Liver (tissue), 9 donors: ENCODE measurements around the gene TMEM126B. TPM values are rescaled to one million over a fixed set of nuclear protein-coding genes. Genes with fewer than 3 reads are reported as not detected.

ENCODE experiments used
- DNase-seq: peaks from one replicate; pipeline ENCODE4 v3.0.0-alpha.2; 2017; ENCODE audit warnings: low spot score
- H3K27ac ChIP-seq, 2 donors: one replicate each; pipeline ENCODE4 v1.7.0; 2013; ENCODE audit warnings: inconsistent platforms in 2 of 2, low read length in 2 of 2, control low read depth in 1 of 2, low read depth in 1 of 2, mild to moderate bottlenecking in 1 of 2
- H3K27me3 ChIP-seq, 4 donors: one replicate each; pipeline versions ENCODE4 v1.6.1 to v1.7.0; 2013; ENCODE audit warnings: low read length in 3 of 4, inconsistent platforms in 1 of 4, mild to moderate bottlenecking in 1 of 4, moderate library complexity in 1 of 4; ENCODE audit not compliant: control insufficient read depth in 4 of 4, insufficient read depth in 4 of 4
- H3K36me3 ChIP-seq, 4 donors: one replicate each; pipeline versions ENCODE4 v1.6.1 to v1.7.0; 2013; ENCODE audit warnings: low read length in 3 of 4, mild to moderate bottlenecking in 3 of 4, low read depth in 1 of 4, moderate library complexity in 1 of 4; ENCODE audit not compliant: control insufficient read depth in 4 of 4, insufficient read depth in 3 of 4
- H3K4me1 ChIP-seq, 4 donors: one replicate each; pipeline versions ENCODE4 v1.6.1 to v1.7.0; 2013; ENCODE audit warnings: low read length in 3 of 4, mild to moderate bottlenecking in 3 of 4, moderate library complexity in 1 of 4; ENCODE audit not compliant: control insufficient read depth in 4 of 4, insufficient read depth in 4 of 4
- H3K4me3 ChIP-seq, 3 donors: one replicate each; pipeline versions ENCODE4 v1.6.1 to v1.7.0; 2013; ENCODE audit warnings: low read length in 3 of 3, control low read depth in 1 of 3, low read depth in 1 of 3, mild to moderate bottlenecking in 1 of 3
- H3K9ac ChIP-seq, 2 donors: one replicate each; pipeline ENCODE4 v1.7.0; 2013; ENCODE audit warnings: low read length in 2 of 2, mild to moderate bottlenecking in 2 of 2, moderate library complexity in 2 of 2, control low read depth in 1 of 2, low read depth in 1 of 2
- H3K9me3 ChIP-seq, 4 donors: one replicate each; pipeline versions ENCODE4 v1.6.1 to v1.7.0; 2013; ENCODE audit warnings: low read length in 3 of 4; ENCODE audit not compliant: control insufficient read depth in 4 of 4
- EGR1 ChIP-seq, 2 donors: IDR thresholded peaks; 2 replicates each; pipeline ENCODE4 v1.6.1; 2016 to 2018; ENCODE audit warnings: antibody characterized with exemption in 2 of 2, low read depth in 2 of 2
- FOXA2 ChIP-seq: IDR thresholded peaks from 2 replicates; pipeline ENCODE4 v1.6.1; 2016; ENCODE audit warnings: antibody characterized with exemption
- GABPA ChIP-seq, 2 donors: IDR thresholded peaks in 1 of 2; conservative IDR thresholded peaks in 1 of 2; 2 replicates each; pipeline ENCODE4 v1.6.1; 2016; ENCODE audit warnings: antibody characterized with exemption in 2 of 2, mild to moderate bottlenecking in 1 of 2, moderate library complexity in 1 of 2
- HNF4A ChIP-seq, 2 donors: conservative IDR thresholded peaks; 2 replicates each; pipeline ENCODE4 v1.6.1; 2016; ENCODE audit warnings: antibody characterized with exemption in 2 of 2, mild to moderate bottlenecking in 2 of 2
- HNF4G ChIP-seq: IDR thresholded peaks from 2 replicates; pipeline ENCODE4 v1.6.1; 2016; ENCODE audit warnings: antibody characterized with exemption
- MAX ChIP-seq: IDR thresholded peaks from 2 replicates; pipeline ENCODE4 v1.6.1; 2016; ENCODE audit warnings: antibody characterized with exemption
- NR2F2 ChIP-seq: IDR thresholded peaks from 2 replicates; pipeline ENCODE4 v1.6.1; 2016; ENCODE audit warnings: antibody characterized with exemption
- RAD21 ChIP-seq, 2 donors: IDR thresholded peaks; 2 replicates each; pipeline ENCODE4 v1.6.1; 2016; ENCODE audit warnings: antibody characterized with exemption in 2 of 2, mild to moderate bottlenecking in 2 of 2
- SP1 ChIP-seq: IDR thresholded peaks from 2 replicates; pipeline ENCODE4 v1.6.1; 2018; ENCODE audit warnings: antibody characterized with exemption, mild to moderate bottlenecking
- ZBTB33 ChIP-seq: IDR thresholded peaks from 2 replicates; pipeline ENCODE4 v1.6.1; 2016; ENCODE audit warnings: antibody characterized with exemption
- WGBS: extraction: QIAGEN DNeasy Blood & Tissue Kit; methylation state at CpG from one replicate; pipeline ENCODE4 v1.1.7; 2013; 5-methylcytosine and 5-hydroxymethylcytosine counted together
- polyA plus RNA-seq, 2 donors: library from polyadenylated mRNA; stranded (reverse) in 1 of 2; unstranded in 1 of 2; fragments of 200-250 nt in 1 of 2; fragments of >200 nt in 1 of 2; fragmentation: Nextera tagmentation in 1 of 2; extraction: Ambion mirVana in 1 of 2; gene quantifications; one replicate each; pipeline versions ENCODE4 v1.2.1 to v1.2.3, GENCODE V29; 2013 to 2015
- total RNA-seq, 2 donors: library from RNA; depleted of rRNA; stranded (reverse); fragments of >200 nt; gene quantifications; one replicate each; pipeline ENCODE4 v1.2.3, GENCODE V29; 2014
- TF ChIP-seq, protein P1 (sequence below): IDR thresholded peaks from 2 replicates; pipeline ENCODE4 v1.6.1; 2016; ENCODE audit warnings: antibody characterized with exemption, mild to moderate bottlenecking
- TF ChIP-seq, protein P2 (sequence below): fragments of 150-350 bp; IDR thresholded peaks from 2 replicates; pipeline ENCODE4 v1.5.1; 2017; ENCODE audit warnings: improper control_type of control experiment, low read depth, low read length; ENCODE audit not compliant: missing input control
- donor health status: healthy.
- donor health status: healthy.
- donor health status: healthy.
- donor health status: healthy.
- donor health status: healthy.

TMEM126B gene
- total and polyA plus RNA-seq, 4 donors = 20.0 to 32.3 (median 26.9) TPM

GRCh38 chr11:85663080-85663752 is 34.8 kb downstream of the TMEM126B start:
- Histone ChIP-seq H3K27me3 (no peaks in the 10 kb centered on the region), H3K36me3 (peaks cover 0 to 12% (median 6%) of the 10 kb centered on the region in 4 donors), H3K4me1 (peaks cover 1 to 35% (median 18%) of the 10 kb centered on the region in 4 donors), H3K9me3 (no peaks in the 10 kb centered on the region), H3K27ac (peak overlapping the region; percentile 92 to 96), H3K4me3 (peak overlapping the region; percentile 89 to 99 (median 96)), H3K9ac (peak overlapping the region; percentile 82 to 83)
- WGBS = 2% methylated on average over 10 of the region's 10 CpGs
- TF ChIP-seq NR2F2 (no peak), HNF4A (conservative IDR thresholded peaks at IDR 0.05) (no peak), SP1 (no peak), MAX (no peak), EGR1 (IDR thresholded peaks at IDR 0.05; ENCODE audit: low read depth in 2 of 2) (no peak), GABPA (IDR thresholded peaks at IDR 0.05 in 1 of 2, conservative IDR thresholded peaks at IDR 0.05 in 1 of 2) (no peak), RAD21 (IDR thresholded peaks at IDR 0.05) (no peak), HNF4G (no peak), FOXA2 (no peak)
- TF ChIP-seq, protein P1, sequence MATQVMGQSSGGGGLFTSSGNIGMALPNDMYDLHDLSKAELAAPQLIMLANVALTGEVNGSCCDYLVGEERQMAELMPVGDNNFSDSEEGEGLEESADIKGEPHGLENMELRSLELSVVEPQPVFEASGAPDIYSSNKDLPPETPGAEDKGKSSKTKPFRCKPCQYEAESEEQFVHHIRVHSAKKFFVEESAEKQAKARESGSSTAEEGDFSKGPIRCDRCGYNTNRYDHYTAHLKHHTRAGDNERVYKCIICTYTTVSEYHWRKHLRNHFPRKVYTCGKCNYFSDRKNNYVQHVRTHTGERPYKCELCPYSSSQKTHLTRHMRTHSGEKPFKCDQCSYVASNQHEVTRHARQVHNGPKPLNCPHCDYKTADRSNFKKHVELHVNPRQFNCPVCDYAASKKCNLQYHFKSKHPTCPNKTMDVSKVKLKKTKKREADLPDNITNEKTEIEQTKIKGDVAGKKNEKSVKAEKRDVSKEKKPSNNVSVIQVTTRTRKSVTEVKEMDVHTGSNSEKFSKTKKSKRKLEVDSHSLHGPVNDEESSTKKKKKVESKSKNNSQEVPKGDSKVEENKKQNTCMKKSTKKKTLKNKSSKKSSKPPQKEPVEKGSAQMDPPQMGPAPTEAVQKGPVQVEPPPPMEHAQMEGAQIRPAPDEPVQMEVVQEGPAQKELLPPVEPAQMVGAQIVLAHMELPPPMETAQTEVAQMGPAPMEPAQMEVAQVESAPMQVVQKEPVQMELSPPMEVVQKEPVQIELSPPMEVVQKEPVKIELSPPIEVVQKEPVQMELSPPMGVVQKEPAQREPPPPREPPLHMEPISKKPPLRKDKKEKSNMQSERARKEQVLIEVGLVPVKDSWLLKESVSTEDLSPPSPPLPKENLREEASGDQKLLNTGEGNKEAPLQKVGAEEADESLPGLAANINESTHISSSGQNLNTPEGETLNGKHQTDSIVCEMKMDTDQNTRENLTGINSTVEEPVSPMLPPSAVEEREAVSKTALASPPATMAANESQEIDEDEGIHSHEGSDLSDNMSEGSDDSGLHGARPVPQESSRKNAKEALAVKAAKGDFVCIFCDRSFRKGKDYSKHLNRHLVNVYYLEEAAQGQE = no peak
- DNase-seq = no peak

DNA sequence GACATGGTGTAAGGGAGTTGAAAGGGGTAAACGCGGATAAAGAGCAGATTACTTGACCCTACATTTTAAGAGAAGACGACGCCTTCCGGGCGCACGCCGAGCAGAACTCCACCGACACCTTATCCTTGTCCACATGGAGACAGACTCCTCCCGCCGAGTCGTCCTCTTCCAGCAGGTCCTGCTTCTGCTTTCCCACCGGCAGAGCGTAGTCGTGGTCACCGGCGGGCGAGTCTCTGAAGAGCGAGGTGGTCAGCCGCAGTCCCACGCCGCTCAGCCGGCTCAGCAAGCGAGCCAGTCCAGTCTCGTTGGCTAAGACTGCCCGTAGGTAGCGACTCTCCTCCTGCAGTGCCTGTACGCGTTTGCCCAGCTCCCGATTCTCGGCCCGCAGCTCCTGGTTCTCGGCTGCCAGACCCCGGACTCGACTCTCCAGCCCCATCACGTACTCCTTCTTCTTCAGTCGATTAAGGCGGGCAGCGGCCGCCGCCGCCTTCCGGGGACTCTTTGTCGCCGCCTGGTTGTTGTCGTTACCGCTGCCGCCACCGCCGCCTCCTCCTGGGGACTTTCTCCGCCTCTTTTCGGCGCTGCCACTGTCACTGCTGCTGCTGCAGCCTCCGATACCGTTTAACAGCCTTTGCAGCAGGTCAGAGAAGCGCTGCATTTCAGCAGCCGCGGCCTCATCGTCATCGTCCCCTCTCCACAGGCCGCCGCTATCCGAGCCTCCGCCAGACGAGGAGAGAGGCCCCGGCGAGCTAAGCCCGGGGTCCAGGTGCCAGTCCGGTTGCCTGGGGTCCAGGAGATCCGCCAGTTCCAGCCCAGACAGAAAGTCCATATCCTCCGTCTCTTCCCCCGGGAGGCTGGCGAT is 35.6 kb downstream of the TMEM126B start:
- WGBS = under 1% methylated on average over 73 of the region's 73 CpGs
- Histone ChIP-seq H3K4me1 (peaks cover 1 to 35% (median 18%) of the 10 kb centered on the region in 4 donors), H3K9ac (peak overlapping the region; percentile 82 to 83), H3K36me3 (peaks cover 0 to 9% (median 3%) of the 10 kb centered on the region in 4 donors), H3K27ac (peak overlapping the region; percentile 92 to 96), H3K27me3 (no peaks in the 10 kb centered on the region), H3K9me3 (no peaks in the 10 kb centered on the region), H3K4me3 (peak overlapping the region; percentile 89 to 99 (median 96))
- DNase-seq = peak; percentile 82
- TF ChIP-seq, protein P2, sequence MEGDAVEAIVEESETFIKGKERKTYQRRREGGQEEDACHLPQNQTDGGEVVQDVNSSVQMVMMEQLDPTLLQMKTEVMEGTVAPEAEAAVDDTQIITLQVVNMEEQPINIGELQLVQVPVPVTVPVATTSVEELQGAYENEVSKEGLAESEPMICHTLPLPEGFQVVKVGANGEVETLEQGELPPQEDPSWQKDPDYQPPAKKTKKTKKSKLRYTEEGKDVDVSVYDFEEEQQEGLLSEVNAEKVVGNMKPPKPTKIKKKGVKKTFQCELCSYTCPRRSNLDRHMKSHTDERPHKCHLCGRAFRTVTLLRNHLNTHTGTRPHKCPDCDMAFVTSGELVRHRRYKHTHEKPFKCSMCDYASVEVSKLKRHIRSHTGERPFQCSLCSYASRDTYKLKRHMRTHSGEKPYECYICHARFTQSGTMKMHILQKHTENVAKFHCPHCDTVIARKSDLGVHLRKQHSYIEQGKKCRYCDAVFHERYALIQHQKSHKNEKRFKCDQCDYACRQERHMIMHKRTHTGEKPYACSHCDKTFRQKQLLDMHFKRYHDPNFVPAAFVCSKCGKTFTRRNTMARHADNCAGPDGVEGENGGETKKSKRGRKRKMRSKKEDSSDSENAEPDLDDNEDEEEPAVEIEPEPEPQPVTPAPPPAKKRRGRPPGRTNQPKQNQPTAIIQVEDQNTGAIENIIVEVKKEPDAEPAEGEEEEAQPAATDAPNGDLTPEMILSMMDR = peak; percentile 41
- TF ChIP-seq RAD21 (IDR thresholded peaks at IDR 0.05) (peak; percentile 25 to 40), GABPA (IDR thresholded peaks at IDR 0.05 in 1 of 2, conservative IDR thresholded peaks at IDR 0.05 in 1 of 2) (peak in 1 of 2 donors; percentile 18), NR2F2 (no peak), EGR1 (IDR thresholded peaks at IDR 0.05; ENCODE audit: low read depth in 2 of 2) (no peak), ZBTB33 (no peak), MAX (no peak)
